ENCODE results near the gene JAM3. TPM values are rescaled to one million over a fixed set of nuclear protein-coding genes. Genes with fewer than 3 reads are reported as not detected.
A peak's percentile ranks its signal among the peaks of the same experiment; 100 is the strongest.

Gene JAM3
- total RNA-seq, 1 experiment from 2014 or later: 36.5 TPM

DNA sequence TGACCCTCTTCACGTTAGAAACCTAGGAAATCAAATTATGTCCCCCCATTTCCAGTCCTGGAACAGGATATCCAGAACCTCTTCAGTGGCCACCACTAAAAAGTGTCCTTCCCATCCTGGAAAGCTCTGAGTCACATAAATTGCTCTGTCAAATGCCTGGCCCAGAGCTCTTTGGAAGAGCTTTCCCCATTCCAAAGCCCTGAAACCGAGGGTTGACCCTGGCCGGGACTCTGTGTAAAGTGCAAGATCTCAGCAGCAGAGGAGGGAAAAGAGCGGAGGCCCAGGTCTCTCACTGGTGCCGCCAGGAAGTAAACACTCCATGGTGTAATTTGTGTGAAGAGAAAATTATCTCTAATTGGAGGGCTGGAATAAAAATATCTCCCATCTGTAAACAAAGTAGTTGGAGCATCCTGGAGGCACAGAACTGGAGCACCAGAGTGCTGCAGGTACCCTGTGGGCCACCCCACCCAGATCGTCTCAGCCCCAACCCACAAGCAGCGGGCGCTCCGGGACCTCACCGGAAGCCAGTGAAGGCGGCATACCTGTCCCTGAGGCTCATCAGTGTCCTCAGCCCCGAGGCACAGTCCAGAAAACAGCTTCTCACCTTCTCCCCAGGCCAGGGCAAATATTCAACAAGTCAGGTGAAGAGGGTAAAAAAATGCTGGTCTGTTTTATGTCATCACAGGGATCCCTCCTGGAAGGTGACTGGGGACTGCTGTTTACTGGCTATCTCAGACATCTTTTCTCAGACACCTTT, 4.7 kb upstream of the JAM3 start:
- Histone ChIP-seq H3K23me2 (ENCODE audit: insufficient read length, low read depth, low read length, poor library complexity, severe bottlenecking) (no peaks in the 10 kb centered on the region), H3K27ac (ENCODE audit: insufficient read length, low read depth, low read length) (no peak overlapping the region), H4K91ac (ENCODE audit: insufficient read length, low read depth, low read length) (no peak overlapping the region), H4K5ac (ENCODE audit: insufficient read length, low read depth, low read length) (no peak overlapping the region), H2BK15ac (ENCODE audit: low read depth, low read length) (no peak overlapping the region), H3K9me3 (ENCODE audit: control insufficient read depth, low read depth, low read length) (no peaks in the 10 kb centered on the region), H2BK5ac (ENCODE audit: insufficient read length, low read length) (no peak overlapping the region), H3K9ac (ENCODE audit: extremely low read depth, insufficient read length, low read length) (no peak overlapping the region), H2BK12ac (ENCODE audit: insufficient read length, low read depth, low read length) (no peak overlapping the region), H3K4me2 (ENCODE audit: insufficient read depth, insufficient read length, low read length) (no peak overlapping the region), H3K79me1 (ENCODE audit: insufficient read depth, low read depth, low read length, poor library complexity, severe bottlenecking) (no peaks in the 10 kb centered on the region), H3K4ac (ENCODE audit: low read depth, low read length) (no peak overlapping the region), H3K4me1 (ENCODE audit: insufficient read depth, low read length) (no peaks in the 10 kb centered on the region; the same call in 1 of the 2 replicates), H3T11ph (ENCODE audit: low read length) (no peak overlapping the region), H2BK20ac (ENCODE audit: low read depth, low read length, poor library complexity, severe bottlenecking) (no peak overlapping the region), H2BK120ac (ENCODE audit: low read depth, low read length, poor library complexity, severe bottlenecking) (no peak overlapping the region), H3K23ac (ENCODE audit: insufficient read length, low read depth, low read length) (no peak overlapping the region), H2AK5ac (ENCODE audit: insufficient read length, low read length) (no peak overlapping the region), H4K8ac (replicated peaks; ENCODE audit: insufficient read length, low read depth, low read length) (no peak overlapping the region), H3K79me2 (ENCODE audit: insufficient read depth, low read length) (no peaks in the 10 kb centered on the region), H4K20me1 (ENCODE audit: control insufficient read depth, insufficient read depth, insufficient read length) (no peaks in the 10 kb centered on the region), H3K56ac (ENCODE audit: insufficient read length, low read depth, low read length) (no peak overlapping the region), H3K18ac (ENCODE audit: insufficient read length, low read depth, low read length) (no peak overlapping the region), H3K27me3 (ENCODE audit: insufficient read depth, low read length) (no peaks in the 10 kb centered on the region), H2AFZ (ENCODE audit: low read length) (no peak overlapping the region), H3K14ac (ENCODE audit: insufficient read depth, low read length) (no peak overlapping the region)
- TF ChIP-seq, protein P1, sequence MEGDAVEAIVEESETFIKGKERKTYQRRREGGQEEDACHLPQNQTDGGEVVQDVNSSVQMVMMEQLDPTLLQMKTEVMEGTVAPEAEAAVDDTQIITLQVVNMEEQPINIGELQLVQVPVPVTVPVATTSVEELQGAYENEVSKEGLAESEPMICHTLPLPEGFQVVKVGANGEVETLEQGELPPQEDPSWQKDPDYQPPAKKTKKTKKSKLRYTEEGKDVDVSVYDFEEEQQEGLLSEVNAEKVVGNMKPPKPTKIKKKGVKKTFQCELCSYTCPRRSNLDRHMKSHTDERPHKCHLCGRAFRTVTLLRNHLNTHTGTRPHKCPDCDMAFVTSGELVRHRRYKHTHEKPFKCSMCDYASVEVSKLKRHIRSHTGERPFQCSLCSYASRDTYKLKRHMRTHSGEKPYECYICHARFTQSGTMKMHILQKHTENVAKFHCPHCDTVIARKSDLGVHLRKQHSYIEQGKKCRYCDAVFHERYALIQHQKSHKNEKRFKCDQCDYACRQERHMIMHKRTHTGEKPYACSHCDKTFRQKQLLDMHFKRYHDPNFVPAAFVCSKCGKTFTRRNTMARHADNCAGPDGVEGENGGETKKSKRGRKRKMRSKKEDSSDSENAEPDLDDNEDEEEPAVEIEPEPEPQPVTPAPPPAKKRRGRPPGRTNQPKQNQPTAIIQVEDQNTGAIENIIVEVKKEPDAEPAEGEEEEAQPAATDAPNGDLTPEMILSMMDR (conservative IDR thresholded peaks at IDR 0.05): no peak
- Mint-ChIP-seq H3K36me3 (ENCODE audit: insufficient read depth in 1 of 3, low read depth in 3 of 3) (0 out of 7 replicates have a peak, but pooled peaks cover 0 to 2% (median 0%) of the 10 kb centered on the region in 3 experiments), H3K27ac (peak overlapping the region in 1 of 3 experiments; percentile 35; a peak in 1 of 7 replicates), H3K27me3 (ENCODE audit: low read depth) (peaks cover 25% of the 10 kb centered on the region), H3K4me1 (peaks cover 6 to 22% of the 10 kb centered on the region in 2 experiments), H3K9me3 (no peaks in the 10 kb centered on the region), H3K4me3 (no peak overlapping the region)
- no CpG with 5 or more reads among the region's 12 CpGs for WGBS (ENCODE audit: extremely low coverage, insufficient read length, low lambda C conversion rate)
- no peak for DNase-seq

Data from H9 (cell line).